Measurements from ENCODE around the gene ARFRP1. TPM values are rescaled to one million over a fixed set of nuclear protein-coding genes. Genes with fewer than 3 reads are reported as not detected.

Gene ARFRP1
- total and polyA plus RNA-seq, 8 donors, result 7.6 to 103 (median 35.9) TPM

GRCh38 chr20:63680857-63681608, 26.7 kb downstream of the ARFRP1 start:
- TF ChIP-seq CTCF (IDR thresholded peaks at IDR 0.05) (no peak), POLR2A (IDR thresholded peaks at IDR 0.05) (no peak), POLR2AphosphoS5 (IDR thresholded peaks at IDR 0.05) (no peak), EP300 (IDR thresholded peaks at IDR 0.05) (no peak)
- Histone ChIP-seq H3K4me3 (no peak overlapping the region), H3K27me3 (no peaks in the 10 kb centered on the region), H3K27ac (peak overlapping the region in 4 of 5 donors; percentile 76 to 85 (median 81)), H3K9me3 (no peaks in the 10 kb centered on the region), H3K36me3 (peaks cover 16 to 44% (median 43%) of the 10 kb centered on the region in 4 donors), H3K4me1 (peaks cover 23 to 34% (median 29%) of the 10 kb centered on the region in 4 donors)
- DNase-seq, result no peak
- WGBS, 5 donors, result 86 to 93% (median 92%) methylated on average over 13 to 23 of the region's 23 CpGs
- intact Hi-C loops (cut with DNase I; ENCODE audit: low total_unique reads), result no loop called here

- DNase-seq, result no peak
- H3K9me3 ChIP-seq, result no peaks in the 10 kb centered on the region
- intact Hi-C loops (cut with DNase I; ENCODE audit: low total_unique reads), result no loop called here
- no peaks in the 10 kb centered on the region for H3K27me3 ChIP-seq
- TF ChIP-seq CTCF (IDR thresholded peaks at IDR 0.05) (no peak), POLR2AphosphoS5 (IDR thresholded peaks at IDR 0.05) (no peak), EP300 (IDR thresholded peaks at IDR 0.05) (no peak), POLR2A (IDR thresholded peaks at IDR 0.05) (no peak)
- no peak overlapping the region for H3K4me3 ChIP-seq
- H3K4me1 ChIP-seq, result peaks cover 17 to 28% (median 23%) of the 10 kb centered on the region in 4 donors
- 93 to 100% (median 95%) methylated on average over 7 to 13 of the region's 13 CpGs for WGBS, 5 donors
- peaks cover 16 to 50% (median 49%) of the 10 kb centered on the region in 4 donors for H3K36me3 ChIP-seq
- H3K27ac ChIP-seq, result no peak overlapping the region
These were observed 27.3 kb downstream of the ARFRP1 start for GRCh38 chr20:63680427-63680826.

GRCh38 chr20:63679799-63680305, 27.9 kb downstream of the ARFRP1 start:
- peaks cover 16 to 56% (median 54%) of the 10 kb centered on the region in 4 donors for H3K36me3 ChIP-seq

More at GRCh38 chr20:63679799-63680305, 27.9 kb downstream of the ARFRP1 start:
- 91 to 94% (median 94%) methylated on average over 15 to 19 of the region's 19 CpGs for WGBS, 5 donors
- Histone ChIP-seq H3K4me3 (no peak overlapping the region), H3K9me3 (no peaks in the 10 kb centered on the region), H3K4me1 (peaks cover 16 to 22% (median 20%) of the 10 kb centered on the region in 4 donors), H3K27ac (no peak overlapping the region), H3K27me3 (no peaks in the 10 kb centered on the region)
- TF ChIP-seq POLR2A (IDR thresholded peaks at IDR 0.05), result no peak
- TF ChIP-seq EP300 (IDR thresholded peaks at IDR 0.05), result no peak
- no peak for TF ChIP-seq POLR2AphosphoS5 (IDR thresholded peaks at IDR 0.05)
- TF ChIP-seq CTCF (IDR thresholded peaks at IDR 0.05), result no peak
- intact Hi-C loops (cut with DNase I; ENCODE audit: low total_unique reads), result no loop called here
- no peak for DNase-seq

Measured in stomach (tissue), 9 donors.